HepG2 (cell line): ENCODE results near the gene TRAK1. TPM values are rescaled to one million over a fixed set of nuclear protein-coding genes. Genes with fewer than 3 reads are reported as not detected.

Experiments used
- CAMTA2 ChIP-seq: sonication (generic); formaldehyde crosslinking; IDR thresholded peaks from 2 replicates; pipeline ENCODE4 v1.4.0; 2020; ENCODE audit warnings: mild to moderate bottlenecking, missing genetic modification reagents, borderline replicate concordance
- CC2D1A ChIP-seq: sonication (generic); formaldehyde crosslinking; IDR thresholded peaks from 2 replicates; pipeline ENCODE4 v1.8.1; 2023; ENCODE audit warnings: mild to moderate bottlenecking, missing genetic modification reagents
- EP300 ChIP-seq, 3 experiments: sonication (generic) in 1 of 3; formaldehyde crosslinking in 1 of 3; IDR thresholded peaks; 2 replicates each; pipeline versions ENCODE4 v1.5.1 to v1.6.1; 2011 to 2020; ENCODE audit warnings: low read depth in 2 of 3, low read length in 2 of 3, borderline replicate concordance in 1 of 3, improper control_type of control experiment in 1 of 3, mild to moderate bottlenecking in 1 of 3, missing genetic modification reagents in 1 of 3, moderate library complexity in 1 of 3
- FOXA3 ChIP-seq: IDR thresholded peaks from 2 replicates; pipeline ENCODE4 v1.6.1; 2016; ENCODE audit warnings: missing genetic modification reagents, missing compliant biosample characterization
- FOXK1 ChIP-seq: sonication (generic); formaldehyde crosslinking; IDR thresholded peaks from 2 replicates; pipeline ENCODE4 v1.4.0; 2020; ENCODE audit warnings: low read depth, missing genetic modification reagents, borderline replicate concordance
- FOXO1 ChIP-seq: sonication (generic); formaldehyde crosslinking; IDR thresholded peaks from 2 replicates; pipeline ENCODE4 v1.4.0; 2020; ENCODE audit warnings: missing genetic modification reagents
- GABPB1 ChIP-seq: IDR thresholded peaks from 2 replicates; pipeline ENCODE4 v1.6.1; 2016; ENCODE audit warnings: mild to moderate bottlenecking, missing genetic modification reagents, moderate library complexity, missing compliant biosample characterization
- HDAC1 ChIP-seq: sonication (generic); formaldehyde crosslinking; IDR thresholded peaks from 2 replicates; pipeline ENCODE4 v1.5.1; 2020; ENCODE audit warnings: mild to moderate bottlenecking, missing genetic modification reagents
- IKZF1 ChIP-seq: fragments of 450-650 bp; IDR thresholded peaks from 2 replicates; pipeline ENCODE4 v1.7.1; 2016
- KMT2A ChIP-seq: sonication (generic); formaldehyde crosslinking; IDR thresholded peaks from 2 replicates; pipeline ENCODE4 v1.4.0; 2020; ENCODE audit warnings: missing genetic modification reagents
- KMT2B ChIP-seq: IDR thresholded peaks from 2 replicates; pipeline ENCODE4 v1.6.1; 2016; ENCODE audit warnings: missing genetic modification reagents, missing compliant biosample characterization
- NPAS2 ChIP-seq: sonication (generic); formaldehyde crosslinking; IDR thresholded peaks from 2 replicates; pipeline ENCODE4 v1.8.0; 2022; ENCODE audit warnings: mild to moderate bottlenecking, missing genetic modification reagents, borderline replicate concordance
- PPARG ChIP-seq: conservative IDR thresholded peaks from 2 replicates; pipeline ENCODE4 v1.6.1; 2016; ENCODE audit warnings: missing biosample characterization, missing genetic modification reagents
- RELA ChIP-seq: sonication (generic); formaldehyde crosslinking; IDR thresholded peaks from 2 replicates; pipeline ENCODE4 v1.4.0; 2020; ENCODE audit warnings: missing genetic modification reagents
- RXRB ChIP-seq: IDR thresholded peaks from 2 replicates; pipeline ENCODE4 v1.6.1; 2016; ENCODE audit warnings: borderline replicate concordance, missing genetic modification reagents, missing compliant biosample characterization
- SAP130 ChIP-seq: IDR thresholded peaks from 2 replicates; pipeline ENCODE4 v1.6.1; 2016; ENCODE audit warnings: low read depth
- SMAD3 ChIP-seq: sonication (generic); formaldehyde crosslinking; IDR thresholded peaks from 2 replicates; pipeline ENCODE4 v1.4.0; 2020; ENCODE audit warnings: missing genetic modification reagents
- THAP7 ChIP-seq: sonication (generic); formaldehyde crosslinking; IDR thresholded peaks from 2 replicates; pipeline ENCODE4 v1.8.1; 2023; ENCODE audit warnings: mild to moderate bottlenecking, missing genetic modification reagents
- ZNF224 ChIP-seq: sonication (generic); formaldehyde crosslinking; IDR thresholded peaks from 2 replicates; pipeline ENCODE4 v1.5.0; 2020; ENCODE audit warnings: mild to moderate bottlenecking, missing genetic modification reagents
- ZNF225 ChIP-seq: sonication (generic); formaldehyde crosslinking; IDR thresholded peaks from 2 replicates; pipeline ENCODE4 v1.4.0; 2020; ENCODE audit warnings: mild to moderate bottlenecking, missing genetic modification reagents
- ZNF24 ChIP-seq: fragments of 450-650 bp; IDR thresholded peaks from 2 replicates; pipeline ENCODE4 v1.6.1; 2017; ENCODE audit warnings: antibody characterized with exemption, mild to moderate bottlenecking
- ZNF652 ChIP-seq: IDR thresholded peaks from 2 replicates; pipeline ENCODE4 v1.6.1; 2016; ENCODE audit warnings: low read depth, borderline replicate concordance
- ZNF782 ChIP-seq: sonication (generic); formaldehyde crosslinking; IDR thresholded peaks from 2 replicates; pipeline ENCODE4 v1.4.0; 2020; ENCODE audit warnings: missing genetic modification reagents, mild to moderate bottlenecking, borderline replicate concordance
- polyA plus RNA-seq, 8 experiments: library from polyadenylated mRNA; depleted of rRNA in 3 of 8; stranded (reverse) in 7 of 8; unstranded in 1 of 8; fragments of >200 nt; fragmentation: Illumina TruSeq in 4 of 8; extraction: Trizol in 4 of 8; gene quantifications; 2 replicates each; pipeline versions ENCODE4 v1.2.1 to v1.2.3, GENCODE V29; 2011 to 2016; ENCODE audit warnings: low read depth in 4 of 8, missing spikeins in 1 of 8, mixed read lengths in 1 of 8; ENCODE audit not compliant: insufficient read depth in 1 of 8
- total RNA-seq, 5 experiments: library from RNA; depleted of rRNA; stranded (reverse); fragments of >200 nt; fragmentation: Illumina TruSeq; extraction: Trizol; gene quantifications; 2 replicates each; pipeline ENCODE4 v1.2.3, GENCODE V29; 2016; ENCODE audit warnings: low read depth in 1 of 5
- TF ChIP-seq, protein P1 (sequence below): sonication (generic); formaldehyde crosslinking; IDR thresholded peaks from 2 replicates; pipeline ENCODE4 v1.5.0; 2020; ENCODE audit warnings: mild to moderate bottlenecking, missing genetic modification reagents
- TF ChIP-seq, protein P2 (sequence below): sonication (generic); formaldehyde crosslinking; IDR thresholded peaks from 2 replicates; pipeline ENCODE4 v1.4.0; 2020; ENCODE audit warnings: missing genetic modification reagents
- TF ChIP-seq, protein P3 (sequence below): sonication (generic); formaldehyde crosslinking; IDR thresholded peaks from 2 replicates; pipeline ENCODE4 v1.8.0; 2022; ENCODE audit warnings: missing genetic modification reagents, mild to moderate bottlenecking, moderate library complexity, borderline replicate concordance

Gene TRAK1
- total and polyA plus RNA-seq, 2 of the 13 experiments (the other 11 are each of a cell fraction or from before 2014, with no cell fraction given), result 20.5 to 46.6 TPM

- TF ChIP-seq GABPB1 (CRISPR knock-in tag) (no peak), SMAD3 (0 out of 2 replicates have a peak, but pooled peaks have one; percentile 61), ZNF24 (no peak), FOXK1 (CRISPR knock-in tag) (peak; percentile 39; the same call in 1 of the 2 replicates), NPAS2 (CRISPR knock-in tag) (no peak), HDAC1 (peak; percentile 38; the same call in 1 of the 2 replicates), ZNF224 (peak; percentile 73; the same call in 1 of the 2 replicates), RELA (no peak), ZNF652 (peak; percentile 95), PPARG (CRISPR knock-in tag) (peak; percentile 73), FOXO1 (CRISPR knock-in tag) (0 out of 2 replicates have a peak, but pooled peaks have one; percentile 43), SAP130 (CRISPR knock-in tag) (peak; percentile 47; the same call in 1 of the 2 replicates), IKZF1 (no peak), KMT2A (CRISPR knock-in tag) (0 out of 2 replicates have a peak, but pooled peaks have one; percentile 33), CAMTA2 (CRISPR knock-in tag) (no peak), FOXA3 (CRISPR knock-in tag) (peak; percentile 85), CC2D1A (no peak), EP300 (IDR thresholded peaks at IDR 0.05; ENCODE audit: low read depth in 2 of 2, low read length in 2 of 2) (peak in 1 of 2 experiments; percentile 58; a peak in 2 of 4 replicates), EP300 (CRISPR knock-in tag; IDR thresholded peaks at IDR 0.05; ENCODE audit: borderline replicate concordance) (peak; percentile 47; the same call in 1 of the 2 replicates), RXRB (CRISPR knock-in tag) (peak; percentile 71), ZNF225 (CRISPR knock-in tag) (no peak), ZNF782 (CRISPR knock-in tag) (no peak), KMT2B (CRISPR knock-in tag) (no peak), THAP7 (CRISPR knock-in tag) (peak; percentile 51; the same call in 1 of the 2 replicates)
- TF ChIP-seq, protein P1, sequence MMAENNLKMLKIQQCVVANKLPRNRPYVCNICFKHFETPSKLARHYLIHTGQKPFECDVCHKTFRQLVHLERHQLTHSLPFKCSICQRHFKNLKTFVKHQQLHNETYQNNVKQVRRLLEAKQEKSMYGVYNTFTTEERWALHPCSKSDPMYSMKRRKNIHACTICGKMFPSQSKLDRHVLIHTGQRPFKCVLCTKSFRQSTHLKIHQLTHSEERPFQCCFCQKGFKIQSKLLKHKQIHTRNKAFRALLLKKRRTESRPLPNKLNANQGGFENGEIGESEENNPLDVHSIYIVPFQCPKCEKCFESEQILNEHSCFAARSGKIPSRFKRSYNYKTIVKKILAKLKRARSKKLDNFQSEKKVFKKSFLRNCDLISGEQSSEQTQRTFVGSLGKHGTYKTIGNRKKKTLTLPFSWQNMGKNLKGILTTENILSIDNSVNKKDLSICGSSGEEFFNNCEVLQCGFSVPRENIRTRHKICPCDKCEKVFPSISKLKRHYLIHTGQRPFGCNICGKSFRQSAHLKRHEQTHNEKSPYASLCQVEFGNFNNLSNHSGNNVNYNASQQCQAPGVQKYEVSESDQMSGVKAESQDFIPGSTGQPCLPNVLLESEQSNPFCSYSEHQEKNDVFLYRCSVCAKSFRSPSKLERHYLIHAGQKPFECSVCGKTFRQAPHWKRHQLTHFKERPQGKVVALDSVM, result no peak; the same call in 1 of the 2 replicates
- TF ChIP-seq, protein P2, sequence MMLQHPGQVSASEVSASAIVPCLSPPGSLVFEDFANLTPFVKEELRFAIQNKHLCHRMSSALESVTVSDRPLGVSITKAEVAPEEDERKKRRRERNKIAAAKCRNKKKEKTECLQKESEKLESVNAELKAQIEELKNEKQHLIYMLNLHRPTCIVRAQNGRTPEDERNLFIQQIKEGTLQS (CRISPR knock-in tag), result no peak
- TF ChIP-seq, protein P3, sequence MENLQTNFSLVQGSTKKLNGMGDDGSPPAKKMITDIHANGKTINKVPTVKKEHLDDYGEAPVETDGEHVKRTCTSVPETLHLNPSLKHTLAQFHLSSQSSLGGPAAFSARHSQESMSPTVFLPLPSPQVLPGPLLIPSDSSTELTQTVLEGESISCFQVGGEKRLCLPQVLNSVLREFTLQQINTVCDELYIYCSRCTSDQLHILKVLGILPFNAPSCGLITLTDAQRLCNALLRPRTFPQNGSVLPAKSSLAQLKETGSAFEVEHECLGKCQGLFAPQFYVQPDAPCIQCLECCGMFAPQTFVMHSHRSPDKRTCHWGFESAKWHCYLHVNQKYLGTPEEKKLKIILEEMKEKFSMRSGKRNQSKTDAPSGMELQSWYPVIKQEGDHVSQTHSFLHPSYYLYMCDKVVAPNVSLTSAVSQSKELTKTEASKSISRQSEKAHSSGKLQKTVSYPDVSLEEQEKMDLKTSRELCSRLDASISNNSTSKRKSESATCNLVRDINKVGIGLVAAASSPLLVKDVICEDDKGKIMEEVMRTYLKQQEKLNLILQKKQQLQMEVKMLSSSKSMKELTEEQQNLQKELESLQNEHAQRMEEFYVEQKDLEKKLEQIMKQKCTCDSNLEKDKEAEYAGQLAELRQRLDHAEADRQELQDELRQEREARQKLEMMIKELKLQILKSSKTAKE (CRISPR knock-in tag), result no peak
These were observed 11.3 kb upstream of the TRAK1 start (continued) for GRCh38 chr3:42079701-42080452.
